Fibroblast of skin of right biceps (primary cell): ENCODE results near the gene COL4A2.

Source experiments
- DNase-seq: peaks from one replicate; pipeline ENCODE4 v3.0.0-alpha.2; 2013

Gene COL4A2

GRCh38 chr13:110407021-110407420 is 99.9 kb downstream of the COL4A2 start:
- no peak for DNase-seq

GRCh38 chr13:110407531-110407930 is 100.4 kb downstream of the COL4A2 start:
- DNase-seq: no peak

GRCh38 chr13:110408286-110408685 is 101.2 kb downstream of the COL4A2 start:
- no peak for DNase-seq

- DNase-seq: peak; percentile 85
These were observed 102.5 kb downstream of the COL4A2 start for GRCh38 chr13:110409581-110409992.

- no peak for DNase-seq
These were observed 102.9 kb downstream of the COL4A2 start for GRCh38 chr13:110410000-110410399.

- no peak for DNase-seq
These were observed 104.0 kb downstream of the COL4A2 start for GRCh38 chr13:110410936-110411687.

GRCh38 chr13:110411688-110412059 is 104.6 kb downstream of the COL4A2 start:
- no peak for DNase-seq

- peak; percentile 100 for DNase-seq
These were observed 105.2 kb downstream of the COL4A2 start for GRCh38 chr13:110412132-110412914.

- DNase-seq: no peak
These were observed 106.1 kb downstream of the COL4A2 start for GRCh38 chr13:110413016-110413675.

- no peak for DNase-seq
These were observed 106.6 kb downstream of the COL4A2 start for GRCh38 chr13:110413676-110414040.

- no peak for DNase-seq
These were observed 107.2 kb downstream of the COL4A2 start for GRCh38 chr13:110414283-110414682.

GRCh38 chr13:110414931-110415330 is 107.8 kb downstream of the COL4A2 start:
- no peak for DNase-seq

GRCh38 chr13:110415669-110416068 is 108.6 kb downstream of the COL4A2 start:
- no peak for DNase-seq

GRCh38 chr13:110416131-110417025 is 109.3 kb downstream of the COL4A2 start:
- no peak for DNase-seq

- DNase-seq: no peak
These were observed 111.9 kb downstream of the COL4A2 start for GRCh38 chr13:110418944-110419343.

GRCh38 chr13:110419381-110419791 is 112.3 kb downstream of the COL4A2 start:
- DNase-seq: no peak

- no peak for DNase-seq
These were observed 112.9 kb downstream of the COL4A2 start for GRCh38 chr13:110419946-110420345.

- DNase-seq: no peak
These were observed 113.5 kb downstream of the COL4A2 start for GRCh38 chr13:110420626-110421025.

GRCh38 chr13:110421061-110421460 is 114.0 kb downstream of the COL4A2 start:
- DNase-seq: no peak

- DNase-seq: peak; percentile 94
These were observed 114.8 kb downstream of the COL4A2 start for GRCh38 chr13:110421696-110422385.

GRCh38 chr13:110422913-110423688 is 116.0 kb downstream of the COL4A2 start:
- DNase-seq: peak; percentile 50
